Measurements from ENCODE around the gene DEPDC4.
"Not testable (repeated sequence)": the region's sequence is repeated elsewhere in the genome, so short reads cannot be mapped to it uniquely, and the experiment has no call there.

Gene DEPDC4

DNA sequence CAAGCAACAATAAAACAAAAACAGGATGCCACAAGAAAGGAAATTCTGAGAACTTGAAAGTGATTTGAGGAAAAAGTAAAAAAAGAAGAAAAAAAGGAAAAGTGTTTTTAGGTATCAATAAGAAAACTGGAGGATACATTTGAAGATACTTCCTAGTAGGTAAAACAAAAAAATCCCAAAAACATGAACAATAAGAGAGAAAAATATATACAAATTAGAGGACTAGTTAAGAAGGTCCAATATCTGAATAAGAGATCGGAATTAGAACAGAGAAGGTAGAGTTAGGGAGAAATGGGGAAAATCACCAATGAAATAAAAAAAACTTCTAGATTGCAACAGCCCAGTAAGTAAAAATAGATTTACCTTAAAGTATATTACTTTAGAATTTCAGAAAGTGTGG, 8.8 kb downstream of the DEPDC4 start:
- DNase-seq, result no peak

DNA sequence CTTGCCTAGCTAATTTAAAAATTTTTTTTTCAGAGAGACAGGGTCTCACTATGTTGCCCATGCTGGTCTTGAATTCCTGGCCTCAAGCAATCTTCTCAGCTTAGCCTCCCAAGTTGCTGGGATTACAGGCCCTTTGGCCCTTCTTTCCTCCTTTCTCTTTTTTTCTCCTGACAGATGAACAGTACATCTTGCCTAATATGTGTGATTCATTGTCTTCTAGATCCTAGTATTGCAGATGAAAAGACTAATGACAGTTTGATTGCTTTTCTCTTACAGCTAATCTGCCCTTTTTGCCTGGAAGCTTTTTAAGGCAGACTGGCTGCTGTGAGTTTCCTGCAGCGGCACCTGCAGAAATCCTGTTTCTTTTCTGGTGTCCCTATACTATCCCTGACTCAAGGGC, 12.0 kb downstream of the DEPDC4 start:
- DNase-seq, result no peak

- DNase-seq, result no peak
Observed at GRCh38 chr12:100253437-100253836, 13.4 kb downstream of the DEPDC4 start.

GRCh38 chr12:100251917-100252316, 15.0 kb downstream of the DEPDC4 start:
- DNase-seq, result no peak

DNA sequence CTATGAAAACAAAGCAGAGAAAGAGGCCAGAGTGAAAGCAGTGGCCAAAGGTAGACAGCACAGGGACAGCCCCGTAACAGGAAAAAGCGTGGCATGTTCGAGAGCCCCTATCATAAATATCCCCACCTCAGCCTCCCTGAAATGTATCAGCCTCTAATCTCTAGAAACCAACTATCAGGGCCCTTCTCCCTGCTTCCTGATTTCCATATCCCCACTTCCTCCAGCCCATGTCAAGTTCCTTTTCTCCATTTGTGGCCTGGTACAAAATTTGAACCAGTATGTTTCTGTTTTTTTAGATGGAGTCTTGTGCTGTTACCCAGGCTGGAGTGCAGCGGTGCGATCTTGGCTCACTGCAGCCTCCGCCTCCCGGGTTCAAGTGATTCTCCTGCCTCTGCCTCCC, 16.9 kb downstream of the DEPDC4 start:
- DNase-seq, result no peak

DNA sequence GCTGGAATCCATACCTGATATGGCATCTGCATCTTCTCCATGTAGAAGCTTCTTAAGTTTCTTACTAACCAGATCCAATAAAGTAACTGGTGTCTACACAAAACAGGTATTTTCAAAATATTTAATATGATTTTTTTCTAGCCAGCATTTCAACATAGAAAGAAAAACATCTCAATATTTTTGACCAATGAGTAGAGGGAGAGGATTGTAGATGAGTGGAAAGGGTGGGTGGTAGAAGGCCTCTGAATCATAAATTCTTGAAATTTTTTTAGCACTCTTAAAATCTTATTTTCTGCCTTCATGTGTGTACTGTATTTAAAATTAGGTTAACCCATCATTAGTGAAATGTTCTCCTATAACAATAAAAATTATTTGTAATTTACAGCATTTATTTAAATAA, 18.0 kb downstream of the DEPDC4 start:
- DNase-seq, result no peak

GRCh38 chr12:100247765-100248164, 19.1 kb downstream of the DEPDC4 start:
- no peak for DNase-seq

DNA sequence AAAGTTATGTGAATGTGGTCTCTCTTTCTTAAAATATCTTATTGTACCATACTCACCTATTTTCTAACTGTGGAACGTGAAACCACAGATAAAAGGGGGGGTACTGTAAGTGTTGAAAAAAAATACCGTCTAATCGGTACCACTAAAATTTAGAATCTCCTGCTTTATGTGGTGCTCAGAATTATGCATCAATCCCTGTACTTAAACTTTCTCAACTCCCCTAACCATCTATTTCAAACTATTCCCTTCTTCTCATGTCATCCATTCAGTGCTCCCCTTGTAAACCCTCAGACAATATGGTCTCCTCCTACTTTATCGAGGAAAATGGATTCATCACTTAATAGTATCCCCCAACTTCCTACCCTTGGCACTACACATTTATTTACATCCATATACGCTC, 23.7 kb downstream of the DEPDC4 start:
- DNase-seq, result no peak

GRCh38 chr12:100239589-100239988, 27.3 kb downstream of the DEPDC4 start:
- no peak for DNase-seq

- no peak for DNase-seq
Observed at GRCh38 chr12:100238801-100239200, 28.1 kb downstream of the DEPDC4 start.

- DNase-seq, result peak; percentile 8
Observed at GRCh38 chr12:100234591-100235304, 32.1 kb downstream of the DEPDC4 start.

GRCh38 chr12:100234166-100234565, 32.7 kb downstream of the DEPDC4 start:
- no peak for DNase-seq

- not testable (repeated sequence) for DNase-seq
Observed at GRCh38 chr12:100231873-100232272, 35.0 kb downstream of the DEPDC4 start.

DNA sequence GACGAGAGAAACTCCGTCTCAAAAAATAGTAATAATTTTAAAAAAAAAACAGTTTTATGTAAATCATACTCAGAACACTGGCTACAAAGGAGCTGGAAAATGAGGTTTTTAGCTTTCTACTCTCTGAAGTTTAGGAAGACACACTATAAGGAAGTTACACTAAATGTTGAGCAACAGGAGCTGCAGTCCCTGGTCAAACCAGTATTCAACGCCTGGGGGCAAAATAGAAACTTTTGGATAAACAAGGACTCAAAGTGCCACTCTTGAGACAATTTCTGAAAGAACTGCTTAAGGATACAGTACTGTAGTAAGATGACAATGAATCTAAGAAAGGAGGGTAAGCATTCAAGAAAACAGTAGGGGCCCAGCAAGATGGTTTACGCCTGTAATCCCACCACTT, 37.0 kb downstream of the DEPDC4 start:
- DNase-seq, result no peak

DNA sequence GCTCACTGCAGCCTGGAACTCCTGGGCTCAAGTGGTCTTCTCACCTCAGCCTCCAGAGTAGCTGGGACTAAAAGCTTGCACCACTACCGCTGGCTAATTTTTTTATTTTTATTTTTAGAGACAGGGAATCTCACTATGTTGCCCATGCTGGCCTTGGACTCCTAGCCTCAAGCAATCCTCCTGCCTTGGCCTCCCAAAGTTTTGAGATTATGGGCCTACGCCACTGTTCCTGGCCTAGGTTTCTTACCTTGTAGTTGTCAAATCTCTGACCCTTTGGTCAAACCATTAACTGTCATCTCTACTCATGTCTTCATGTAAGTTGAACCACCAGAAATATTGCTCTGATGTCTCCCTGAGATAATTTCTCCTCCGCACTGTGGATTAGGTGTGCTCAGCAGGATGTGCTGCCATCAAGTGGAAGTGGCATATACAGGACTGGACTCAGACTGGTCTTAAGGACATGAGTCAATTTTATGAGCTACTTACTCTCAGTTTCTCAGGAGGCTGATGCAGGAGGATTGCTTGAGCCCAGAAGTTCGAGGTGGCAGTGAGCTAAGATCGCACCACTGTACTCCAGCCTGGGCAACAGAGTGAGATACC, 37.7 kb downstream of the DEPDC4 start:
- no peak for DNase-seq

DNA sequence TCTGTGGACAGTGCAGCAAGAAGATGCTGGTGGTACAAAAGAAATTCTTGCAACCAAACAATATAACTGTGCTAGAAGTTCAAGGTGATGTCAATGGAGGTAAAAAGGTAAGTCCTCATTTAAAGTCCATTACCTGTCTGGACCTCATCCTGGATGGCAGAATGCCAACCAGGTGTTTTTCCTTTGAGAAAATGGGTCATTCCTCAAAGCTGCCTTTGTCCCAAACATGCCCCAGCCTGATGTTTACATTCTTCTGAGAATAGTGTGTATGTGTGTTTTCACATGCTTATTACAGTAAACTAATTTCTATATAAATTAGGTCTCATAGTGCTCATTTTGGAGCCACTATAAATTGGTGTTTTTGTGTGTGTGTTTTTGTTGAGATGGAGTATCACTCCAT, 41.4 kb downstream of the DEPDC4 start:
- DNase-seq, result no peak

GRCh38 chr12:100222173-100222572, 44.7 kb downstream of the DEPDC4 start:
- not testable (repeated sequence) for DNase-seq

- DNase-seq, result no peak
Observed at GRCh38 chr12:100221523-100221922, 45.4 kb downstream of the DEPDC4 start.

- no peak for DNase-seq
Observed at GRCh38 chr12:100219328-100220109, 47.4 kb downstream of the DEPDC4 start.

DNA sequence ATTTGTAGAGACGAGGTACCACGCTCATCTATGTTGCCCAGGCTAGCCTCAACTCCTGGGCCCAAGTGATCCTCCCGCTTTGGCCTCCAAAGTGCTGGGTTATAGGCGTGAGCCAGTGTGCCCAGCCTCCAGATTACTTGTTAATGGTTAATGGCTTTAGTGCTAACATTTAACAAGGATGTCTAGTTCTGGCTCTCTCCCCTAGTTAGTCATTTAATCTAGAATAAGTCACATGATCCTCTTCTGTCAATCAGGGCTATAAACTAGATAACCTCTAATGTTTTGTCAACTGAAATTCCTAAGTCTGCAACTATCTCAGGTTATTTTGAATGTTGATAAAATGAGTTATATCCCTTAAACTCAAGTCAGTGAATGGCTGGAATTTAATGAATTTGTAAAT, 50.5 kb downstream of the DEPDC4 start:
- no peak for DNase-seq

DNA sequence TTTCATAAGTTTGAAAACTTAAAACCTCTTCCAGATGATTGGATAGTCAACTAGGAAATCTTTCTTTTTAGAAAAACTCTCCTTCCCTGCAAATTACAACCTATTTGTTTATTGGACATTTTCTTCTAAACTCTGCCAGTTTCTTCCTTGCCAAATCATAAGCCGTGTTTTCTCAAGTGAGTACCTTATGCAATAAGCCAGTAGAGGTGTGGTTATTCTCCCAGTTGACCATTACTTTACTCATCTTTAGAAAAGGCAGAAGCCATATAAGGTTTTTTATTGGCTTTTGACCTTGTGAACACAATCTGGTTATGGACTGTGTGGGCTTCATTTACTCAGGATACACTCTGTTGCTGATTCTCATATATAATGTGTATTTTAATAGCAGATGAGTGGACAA, 51.7 kb downstream of the DEPDC4 start:
- no peak for DNase-seq

- DNase-seq, result no peak
Observed at GRCh38 chr12:100214518-100214917, 52.4 kb downstream of the DEPDC4 start.

DNA sequence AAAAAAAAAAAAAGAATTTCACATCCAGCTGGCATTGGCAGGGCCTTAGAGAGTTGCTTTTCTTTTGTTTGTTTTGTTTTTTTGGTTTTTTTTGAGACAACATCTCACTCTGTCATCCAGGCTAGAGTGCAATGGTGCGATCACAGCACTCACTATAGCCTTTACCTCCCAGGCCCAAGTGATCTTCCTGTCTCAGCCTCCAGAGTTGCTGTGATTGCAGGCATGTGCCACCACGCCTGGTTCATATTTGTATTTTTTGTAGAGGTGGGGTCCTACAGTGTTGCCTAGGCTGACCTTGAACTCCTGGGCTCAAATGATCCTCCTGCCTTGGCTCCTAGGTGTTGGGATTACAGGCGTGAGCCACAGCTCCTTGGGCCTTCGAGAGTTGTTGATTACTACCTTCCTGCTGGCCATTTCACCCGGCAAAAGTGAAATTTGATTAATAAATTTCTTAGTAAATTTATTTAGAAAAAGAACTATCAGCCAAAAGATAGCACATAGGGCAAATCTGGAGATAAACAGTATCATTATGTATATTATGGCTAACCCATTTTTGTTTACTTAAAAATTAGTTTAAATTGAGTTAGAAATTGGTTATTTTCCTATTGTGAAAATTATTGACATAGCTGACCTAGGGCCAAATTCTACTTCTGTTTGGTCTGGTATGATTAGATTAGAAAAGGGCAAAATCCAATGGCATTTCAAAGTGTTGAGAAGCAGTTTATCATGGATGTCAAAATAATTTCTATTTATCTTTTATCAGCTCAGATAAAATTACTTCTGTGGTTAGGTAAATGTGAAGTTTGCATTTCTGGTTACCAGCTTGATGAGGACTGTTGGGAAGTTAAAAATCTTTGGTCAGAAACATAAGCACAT, 53.6 kb downstream of the DEPDC4 start:
- DNase-seq, result no peak

All from CD4-positive, alpha-beta T cell treated with Interleukin-6 for 4 hours (primary cell).